Fibroblast of skin of left quadriceps (primary cell): ENCODE results near the gene NHERF1.

Experiments
- DNase-seq, 2 experiments: peaks; one replicate each; pipeline ENCODE4 v3.0.0-alpha.2; 2013; ENCODE audit warnings: low read depth in 2 of 2

Gene NHERF1

DNA sequence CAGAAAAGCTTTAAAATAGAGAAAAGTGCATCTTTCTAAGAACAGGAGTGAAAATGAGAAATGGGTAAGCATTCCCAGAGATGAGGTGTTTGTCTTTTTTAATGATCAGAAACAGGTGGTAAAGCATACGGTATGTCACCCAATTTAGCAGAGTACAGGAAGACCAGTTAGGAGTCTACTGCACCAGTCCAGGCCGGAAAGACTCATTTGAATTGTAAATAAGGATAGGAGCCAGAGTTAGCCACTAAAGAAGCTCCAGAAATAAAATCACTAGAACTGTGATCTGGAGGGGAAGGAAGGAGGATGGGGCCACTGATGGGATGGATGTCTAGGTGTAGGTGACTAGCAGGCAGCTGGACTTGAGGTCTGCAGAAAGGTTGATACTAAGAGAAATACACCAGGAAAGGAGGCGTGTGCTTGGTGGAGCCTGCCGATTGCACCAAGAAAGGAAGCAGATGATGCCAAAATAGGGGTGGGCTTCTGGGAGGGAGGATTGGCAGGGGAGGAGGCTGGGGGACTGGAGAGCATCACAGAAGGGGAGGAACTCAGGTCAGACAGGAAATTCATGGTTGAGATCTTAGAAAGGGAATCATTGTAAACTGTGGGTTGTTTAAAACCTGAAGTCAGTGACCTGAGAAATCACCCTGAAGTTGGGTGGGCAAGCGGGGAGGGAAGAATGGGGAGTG lies 35.8 kb downstream of the NHERF1 start:
- DNase-seq: no peak

DNA sequence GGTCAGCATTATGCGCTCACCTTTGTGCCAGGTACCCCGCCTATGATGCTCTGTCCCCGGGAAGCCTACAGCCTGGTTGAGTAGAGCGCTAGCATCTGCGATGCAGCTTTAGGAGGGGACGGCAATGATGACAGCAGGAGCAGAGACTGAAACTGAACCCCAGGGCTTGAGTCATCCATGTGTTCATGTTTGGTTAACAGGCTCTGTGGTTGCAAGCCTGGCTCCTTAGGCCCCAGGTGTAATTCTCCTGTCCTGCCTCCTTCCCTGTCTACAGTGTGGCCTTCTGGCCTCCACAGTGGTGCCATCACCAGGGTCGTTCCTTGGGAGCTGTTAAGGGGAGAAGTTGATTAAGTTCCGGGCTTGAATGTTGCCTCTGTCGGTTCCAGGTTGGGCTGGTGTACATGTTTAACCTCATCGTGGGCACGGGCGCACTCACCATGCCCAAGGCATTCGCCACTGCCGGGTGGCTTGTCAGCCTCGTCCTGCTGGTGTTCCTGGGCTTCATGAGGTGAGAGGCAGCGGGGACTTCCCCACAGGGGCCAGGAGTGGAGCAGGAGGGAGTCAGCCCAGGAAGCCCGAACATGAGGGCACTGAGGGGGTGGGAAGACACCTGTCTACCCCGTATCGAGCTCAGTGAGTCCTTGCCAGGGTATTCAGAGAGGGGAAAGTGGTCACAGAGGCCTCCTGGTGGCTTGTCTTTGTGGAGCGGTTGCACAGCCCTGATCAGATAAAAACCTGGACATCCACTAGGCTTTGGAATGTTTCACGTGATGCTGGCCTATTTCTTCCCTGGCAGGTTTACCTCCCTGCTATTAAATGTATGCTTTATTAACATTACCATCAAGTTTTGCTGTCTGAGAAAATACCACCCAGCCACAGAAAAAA lies 36.9 kb downstream of the NHERF1 start:
- no peak for DNase-seq

DNA sequence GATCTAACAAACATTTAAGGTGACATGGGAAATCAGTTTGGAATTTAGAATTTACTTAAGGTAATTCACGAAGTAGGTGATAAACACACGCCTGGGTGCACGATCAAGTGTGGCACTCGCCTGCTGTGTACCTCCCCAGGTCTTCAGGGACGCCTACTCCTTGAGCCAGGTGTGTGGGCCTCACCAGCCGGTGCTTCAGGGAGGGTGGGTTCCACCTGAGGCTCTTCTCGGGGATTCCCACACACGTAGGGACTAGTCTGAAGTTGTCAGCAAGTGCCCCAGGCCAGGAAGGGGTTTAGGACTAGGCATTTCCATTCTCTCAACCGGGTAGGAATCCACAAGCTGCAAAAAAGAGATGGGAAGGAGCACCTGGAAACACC lies 37.5 kb downstream of the NHERF1 start:
- DNase-seq: no peak

DNA sequence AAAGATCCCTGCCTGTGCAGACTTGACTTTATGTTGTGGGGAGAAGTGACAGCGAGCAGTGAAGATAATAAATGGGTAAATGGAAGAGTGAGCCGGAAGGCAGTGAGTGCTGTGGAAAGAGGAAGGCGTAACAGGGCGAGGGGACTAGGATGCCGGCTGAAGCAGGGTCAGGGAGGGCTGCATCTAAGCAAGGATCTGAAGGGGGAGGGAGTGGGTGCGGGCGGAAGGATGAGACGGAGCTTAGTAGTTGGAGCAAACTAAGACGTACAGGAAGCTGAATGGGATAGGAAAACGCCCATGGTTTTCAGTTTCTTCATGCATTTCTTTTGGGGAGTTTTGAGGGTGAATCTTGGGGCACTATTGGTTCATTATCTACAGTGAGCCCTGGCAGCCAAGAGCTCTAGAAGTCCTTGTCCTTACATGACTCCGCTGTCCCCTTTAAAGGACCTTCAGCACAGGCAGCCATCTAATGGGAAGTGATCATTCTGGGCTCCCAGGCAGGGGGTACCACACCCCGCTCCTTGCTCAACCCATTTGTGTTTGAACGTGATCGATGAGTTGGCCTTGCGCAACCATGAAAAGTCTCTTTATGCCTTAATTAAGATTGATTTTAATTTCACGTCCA lies 38.1 kb downstream of the NHERF1 start:
- DNase-seq: no peak

DNA sequence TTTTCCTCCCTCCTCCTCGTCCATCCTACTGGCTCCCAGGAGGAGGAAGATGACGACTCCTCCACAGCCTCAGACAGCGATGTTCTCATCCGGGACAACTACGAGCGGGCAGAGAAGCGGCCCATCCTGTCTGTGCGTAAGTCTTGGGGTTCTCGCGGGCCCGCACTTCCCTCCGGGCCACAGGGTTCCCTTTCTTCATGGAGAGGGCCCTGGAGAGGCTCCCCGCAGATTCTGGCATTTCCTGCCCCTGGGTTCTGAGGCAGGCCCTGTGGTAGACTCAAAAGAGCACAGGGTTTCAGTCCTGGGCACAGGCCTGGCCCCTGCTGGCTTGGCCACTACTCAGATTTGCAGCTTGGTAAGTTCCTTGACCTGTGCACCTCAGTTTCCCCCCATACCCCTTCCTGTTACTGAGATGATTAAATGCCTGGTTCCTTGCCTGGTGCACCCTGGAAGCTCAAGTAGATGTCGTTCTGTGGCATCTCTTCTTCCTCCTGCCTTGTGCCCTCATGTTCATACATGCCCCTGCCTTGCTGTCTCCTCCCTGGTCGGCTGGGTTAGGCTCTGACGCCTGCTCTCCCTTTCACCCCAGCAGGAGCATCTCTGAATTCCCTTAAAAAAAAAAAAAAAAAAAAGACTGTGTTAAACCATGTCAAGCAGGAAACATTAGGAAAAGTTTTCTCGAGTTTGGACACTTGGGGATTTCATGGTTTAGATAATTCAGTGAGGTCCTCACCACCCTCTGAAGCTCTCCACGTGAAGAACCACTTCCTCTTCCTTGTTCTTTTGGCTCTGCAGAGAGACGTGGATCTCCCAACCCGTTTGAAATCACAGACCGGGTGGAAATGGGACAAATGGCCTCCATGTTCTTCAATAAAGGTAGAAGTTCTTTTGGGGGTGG lies 42.0 kb downstream of the NHERF1 start:
- no peak for DNase-seq

DNA sequence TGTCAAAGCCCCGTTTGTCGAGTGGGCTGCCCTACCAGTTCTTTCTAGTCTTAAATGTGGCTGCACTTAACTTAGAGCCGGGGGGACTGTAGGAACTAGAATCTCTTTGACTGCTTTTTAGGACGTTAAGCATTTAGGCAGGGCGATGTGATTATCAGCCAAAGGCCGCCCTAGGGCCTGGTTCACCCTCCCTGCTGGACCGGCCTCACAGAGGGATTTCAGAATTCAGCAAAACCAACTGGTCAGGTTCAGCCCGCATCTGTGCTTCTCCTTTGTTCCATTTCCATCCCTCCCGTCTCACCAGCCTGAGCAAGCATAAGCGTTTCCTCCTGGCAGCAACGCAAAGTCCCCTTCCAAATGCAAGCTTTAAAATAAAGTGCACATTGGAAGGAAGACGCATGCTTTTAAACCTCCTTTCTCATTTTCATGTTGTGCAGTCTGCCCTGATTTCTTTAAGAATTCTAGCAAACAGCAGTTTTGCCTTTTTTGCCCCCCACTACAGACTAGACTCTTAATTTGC lies 44.2 kb downstream of the NHERF1 start:
- no peak for DNase-seq

DNA sequence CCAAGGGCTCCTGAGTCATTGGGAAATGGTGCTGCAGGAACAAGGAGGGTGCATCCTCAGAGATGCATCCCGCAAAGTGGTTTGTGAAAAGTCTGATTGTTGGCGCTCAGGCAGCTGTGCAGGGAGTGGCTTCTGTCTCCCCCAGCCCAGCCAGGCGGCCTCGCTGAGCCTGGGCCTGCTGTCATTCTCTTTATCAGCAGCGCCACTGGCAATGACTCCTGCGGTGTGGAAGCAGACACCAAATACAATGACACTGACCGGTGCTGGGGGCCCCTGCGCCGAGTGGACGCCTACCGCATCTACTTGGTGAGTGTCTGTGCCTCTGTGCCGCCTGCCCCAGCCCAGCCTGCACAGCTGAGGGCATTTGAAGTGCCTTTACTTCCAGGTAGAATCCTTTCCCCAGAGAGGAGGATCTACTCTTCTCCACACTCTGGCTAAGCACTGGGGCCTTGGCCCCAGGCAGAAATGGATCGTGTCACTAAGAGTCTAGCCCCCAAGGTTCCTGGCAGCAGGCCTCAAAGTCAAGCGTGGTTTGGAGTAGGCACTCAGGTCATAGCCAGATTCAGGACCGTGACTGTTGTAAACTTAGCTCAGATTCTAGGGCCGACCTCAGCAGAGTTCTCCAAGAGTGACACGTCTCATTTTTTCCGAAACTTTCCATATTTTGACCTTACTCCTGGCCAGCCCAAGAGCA lies 47.0 kb downstream of the NHERF1 start:
- no peak for DNase-seq

DNA sequence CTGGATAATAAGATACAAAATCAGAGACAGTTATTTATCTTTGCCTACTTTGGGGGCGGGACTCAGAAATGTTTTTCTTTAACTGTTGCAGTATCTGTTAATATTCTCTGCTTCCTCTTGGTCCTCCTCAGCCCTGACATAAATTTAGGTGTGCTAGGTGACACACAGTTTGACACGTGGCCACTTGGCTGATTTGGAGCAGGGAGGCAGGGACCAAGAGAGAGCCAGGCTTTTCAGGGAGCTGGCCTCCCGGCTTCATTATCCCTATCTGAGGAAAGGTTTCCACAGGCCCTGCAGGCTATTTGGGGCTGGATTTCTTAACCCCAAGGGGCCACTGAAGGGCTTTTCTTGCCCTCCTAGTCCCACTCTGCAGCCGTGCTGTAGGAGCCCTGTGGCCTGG lies 47.8 kb downstream of the NHERF1 start:
- no peak for DNase-seq

DNA sequence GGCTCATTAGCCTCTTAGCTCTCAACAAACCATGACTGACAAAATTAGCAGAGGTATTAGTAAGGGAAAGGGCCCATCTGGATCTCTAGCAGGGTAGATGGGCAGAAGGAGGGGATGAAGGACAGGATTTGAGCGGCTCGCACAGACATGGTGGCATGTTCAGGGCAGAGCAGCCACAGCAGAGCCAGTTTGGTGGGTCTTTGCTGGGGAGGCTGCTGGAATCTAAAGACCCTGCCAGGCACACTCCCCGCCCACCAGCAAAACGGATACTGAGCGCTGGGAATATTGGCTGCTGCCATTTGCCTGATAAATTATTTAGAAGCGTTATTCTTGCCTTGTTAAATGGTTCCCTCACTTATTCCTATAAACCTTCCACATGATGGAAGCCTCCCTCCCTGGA lies 48.4 kb downstream of the NHERF1 start:
- no peak for DNase-seq

DNA sequence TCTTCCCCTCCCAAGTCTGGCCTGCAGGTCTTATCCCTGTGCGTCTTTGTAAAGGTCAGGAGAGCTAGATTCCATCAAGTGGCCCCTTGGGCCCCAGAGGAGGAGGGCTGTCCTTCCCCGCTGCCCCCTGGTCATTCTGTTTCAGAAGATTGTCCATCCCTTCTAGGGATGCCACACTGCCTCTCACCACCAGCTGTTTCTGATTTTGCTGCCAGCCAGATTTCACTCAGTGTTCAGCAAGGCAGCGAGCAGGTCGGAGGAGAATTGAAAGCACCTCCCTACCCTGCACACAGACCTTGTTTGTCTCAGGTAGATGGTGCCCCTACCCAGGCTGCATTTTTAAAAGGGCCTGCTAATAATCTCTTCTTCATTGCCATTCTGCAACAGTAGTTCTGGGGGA lies 49.4 kb downstream of the NHERF1 start:
- DNase-seq: no peak

DNA sequence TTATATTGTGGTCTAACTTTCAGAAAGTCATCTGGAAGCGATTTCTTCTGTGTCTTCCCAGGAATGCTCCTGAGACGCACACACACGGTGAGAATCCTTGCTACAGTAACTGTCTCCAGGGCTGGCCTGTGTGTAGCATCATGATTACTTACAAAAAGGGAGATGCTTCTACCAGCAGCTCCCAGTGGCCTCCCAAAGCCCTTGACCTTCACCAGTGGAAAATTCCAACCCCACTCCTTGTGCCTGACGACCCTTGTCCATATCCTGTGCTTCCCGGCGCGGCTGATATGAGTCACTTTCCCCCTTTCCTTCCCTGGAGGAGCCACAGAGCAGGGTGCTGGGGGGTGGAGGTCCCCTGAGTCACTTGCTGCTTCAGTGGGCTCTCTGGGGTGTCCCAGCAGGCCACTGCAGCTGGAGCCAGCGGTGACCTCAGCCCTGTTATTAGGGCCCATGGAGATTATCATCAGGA lies 49.8 kb downstream of the NHERF1 start:
- peak; percentile 49 to 51 for DNase-seq

DNA sequence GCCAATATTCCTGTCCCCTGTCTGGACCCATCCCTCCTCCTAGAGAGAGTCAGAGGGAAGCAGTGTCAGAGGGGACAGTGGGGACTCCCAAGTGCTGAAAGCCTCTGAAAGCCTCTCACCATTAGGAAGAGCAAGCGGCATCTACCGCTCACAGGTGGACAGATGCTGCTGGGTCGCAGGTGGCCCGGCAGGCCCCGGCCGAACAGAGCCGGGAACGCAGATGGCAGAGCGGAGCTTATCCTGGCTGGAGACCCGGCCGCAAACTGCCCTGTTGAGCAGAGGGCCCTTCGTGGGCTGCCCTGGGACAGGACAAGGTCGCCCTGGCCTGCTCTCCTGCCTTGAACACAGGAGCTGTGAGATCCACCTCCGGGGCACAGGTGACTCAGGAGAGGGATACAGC lies 50.7 kb downstream of the NHERF1 start:
- DNase-seq: no peak

DNA sequence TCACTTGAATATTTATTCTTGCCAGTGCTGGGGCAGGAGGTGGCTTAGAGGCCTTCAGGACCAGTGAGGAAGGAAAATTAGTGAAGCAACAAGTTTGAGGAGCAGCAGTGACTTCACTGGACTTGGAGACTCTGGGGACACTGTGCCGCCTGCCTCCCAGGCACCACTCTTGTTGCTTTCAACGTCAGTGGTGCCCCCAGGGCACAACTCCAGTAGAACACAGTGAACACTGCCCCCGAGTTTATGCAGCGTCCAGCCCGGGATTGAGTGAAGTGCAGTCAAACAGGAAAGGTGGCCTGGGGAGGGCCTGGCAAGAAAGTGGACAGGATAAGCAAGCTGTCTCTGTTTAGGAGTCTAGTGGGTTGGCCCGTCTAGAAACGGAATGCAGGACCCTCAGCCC lies 52.1 kb downstream of the NHERF1 start:
- DNase-seq: no peak

DNA sequence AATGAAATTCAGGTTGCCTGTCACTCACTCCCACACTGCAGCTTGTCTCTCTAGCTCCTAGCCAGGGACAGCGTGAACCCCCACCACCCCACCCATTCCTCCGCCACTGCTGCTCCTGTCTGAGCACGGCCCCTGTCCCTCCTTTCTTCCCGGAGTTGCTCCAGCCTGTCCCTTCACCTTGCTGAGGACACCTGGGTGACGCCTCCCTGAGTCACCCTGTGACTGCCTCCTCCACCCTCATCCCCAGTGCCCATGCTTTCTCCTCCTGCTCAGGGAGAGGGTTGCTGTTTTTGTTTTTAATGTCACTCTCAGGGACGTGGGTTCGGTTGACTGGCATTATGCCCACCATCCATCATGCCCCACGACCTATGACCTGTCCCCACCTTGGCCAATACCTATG lies 53.5 kb downstream of the NHERF1 start:
- DNase-seq: no peak

DNA sequence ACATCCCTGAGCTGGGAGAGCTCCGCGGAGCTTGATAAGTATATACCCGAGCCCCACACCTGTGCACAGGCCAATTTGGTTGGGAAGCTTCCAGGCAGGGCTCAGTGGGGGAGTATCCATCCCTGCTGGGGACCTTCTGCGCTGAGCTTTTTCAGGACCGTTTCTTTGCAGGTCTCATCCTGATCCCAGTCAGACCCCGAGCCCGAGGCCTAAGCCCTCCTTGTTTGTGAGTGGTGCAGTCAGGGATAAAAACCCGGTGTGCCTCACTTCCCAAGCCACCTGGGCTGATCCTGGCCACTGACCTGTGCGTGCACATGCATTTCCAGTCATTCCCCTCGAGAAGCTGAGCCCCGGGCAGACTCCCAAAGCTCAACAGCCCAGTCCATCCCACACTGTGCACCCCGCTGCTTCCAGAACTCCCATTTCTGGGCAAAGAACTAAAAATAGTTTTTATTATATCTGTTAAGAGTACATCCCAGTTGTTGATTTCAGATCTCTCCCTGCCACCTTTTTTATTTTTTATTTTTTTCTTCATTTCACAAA lies 55.0 kb downstream of the NHERF1 start:
- DNase-seq: no peak

DNA sequence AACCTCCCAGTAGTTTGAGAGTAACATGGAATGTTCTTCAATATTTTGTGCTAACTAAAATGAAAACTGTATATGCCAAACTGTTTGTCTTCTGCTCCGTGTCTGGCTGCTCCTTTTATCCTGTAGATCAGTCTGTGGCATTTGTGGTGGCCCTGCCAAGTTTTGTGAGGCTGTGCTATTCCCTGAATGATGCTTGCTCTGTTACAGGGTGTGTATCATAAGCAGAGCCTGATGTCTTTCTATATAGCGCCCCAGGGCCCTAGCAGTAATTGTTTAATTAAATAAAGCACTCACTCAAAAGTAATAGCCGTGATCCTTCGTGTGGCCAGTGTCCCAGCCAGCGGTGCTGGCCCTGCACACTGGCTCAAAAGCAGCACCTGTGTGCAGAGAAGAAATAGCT lies 55.5 kb downstream of the NHERF1 start:
- DNase-seq: no peak

DNA sequence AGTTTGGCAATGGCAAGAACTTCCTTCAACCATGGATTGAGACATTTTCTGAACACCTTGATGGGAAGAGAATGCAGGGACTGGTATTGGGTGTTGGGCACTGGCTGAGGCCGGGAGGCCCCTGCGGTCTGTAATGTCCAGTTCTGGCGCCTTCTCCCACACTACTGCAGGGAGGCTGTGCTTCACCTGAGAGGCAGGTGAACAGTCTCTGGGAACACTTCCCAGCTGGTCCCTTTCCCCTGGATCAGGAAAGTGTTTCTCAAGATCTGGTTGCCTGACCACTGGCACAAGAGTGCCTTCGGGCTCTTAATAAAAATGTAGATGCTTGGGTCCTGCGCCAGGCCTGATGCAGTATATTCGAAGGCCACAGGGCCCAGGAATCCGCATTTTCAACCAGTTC lies 56.3 kb downstream of the NHERF1 start:
- DNase-seq: no peak

DNA sequence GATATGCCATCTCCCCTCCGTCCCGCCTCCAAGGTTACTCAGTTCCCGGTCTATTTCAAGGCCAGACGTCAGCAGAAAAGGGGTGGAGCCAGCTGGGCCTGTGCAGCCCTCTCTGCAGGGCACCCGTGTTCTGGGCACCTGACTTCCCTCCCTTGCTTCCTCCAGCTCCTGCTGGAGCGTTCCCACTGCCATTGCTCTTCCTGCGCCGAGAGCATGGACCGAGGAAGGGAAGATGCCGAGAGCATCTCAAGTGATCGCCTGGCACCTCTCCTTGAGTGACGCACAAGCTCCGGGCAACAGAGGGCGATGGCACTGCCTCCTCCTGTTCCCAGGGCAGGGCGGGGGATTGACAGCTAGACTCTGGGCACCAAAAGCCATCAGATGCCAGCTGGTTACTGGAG lies 57.2 kb downstream of the NHERF1 start:
- DNase-seq: no peak

DNA sequence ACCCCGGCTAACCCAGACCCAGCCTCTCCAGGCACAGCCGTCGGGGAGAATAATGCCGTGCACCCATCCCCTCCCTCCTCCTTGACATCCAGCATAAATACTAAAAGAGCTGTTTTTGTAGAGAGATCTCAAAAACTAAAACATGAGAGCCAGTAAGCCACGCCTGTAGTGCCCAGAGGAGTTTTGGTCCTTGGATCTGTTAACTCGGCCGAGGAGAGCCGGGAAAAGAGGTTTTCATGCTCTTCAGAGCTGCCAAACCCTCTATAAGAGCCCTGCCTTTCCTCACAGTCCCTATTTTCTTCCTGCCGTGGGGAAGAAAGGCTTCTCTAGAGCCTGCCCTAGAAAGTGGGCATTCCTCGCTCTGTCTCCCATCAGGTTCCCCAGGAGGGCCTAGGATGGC lies 57.9 kb downstream of the NHERF1 start:
- no peak for DNase-seq

DNA sequence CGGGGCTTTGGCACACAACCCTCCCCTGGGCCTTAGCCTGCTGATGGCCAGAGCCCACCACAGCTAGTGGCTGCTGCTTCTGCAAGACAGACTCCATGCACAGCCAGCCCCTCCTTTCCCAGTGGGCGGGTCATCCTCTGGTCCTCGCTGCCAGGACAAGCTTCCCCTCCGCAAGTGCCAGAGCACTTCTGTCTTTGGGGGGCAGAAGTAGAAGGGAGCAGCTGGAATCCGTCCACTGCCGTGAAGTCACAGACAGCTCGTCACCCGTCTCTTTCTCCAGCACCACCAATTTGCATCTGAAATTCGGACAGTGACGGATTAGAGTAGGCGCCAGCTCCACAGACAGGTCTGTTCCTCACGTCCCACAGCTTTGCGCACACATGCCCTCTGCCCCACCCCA lies 59.0 kb downstream of the NHERF1 start:
- no peak for DNase-seq

DNA sequence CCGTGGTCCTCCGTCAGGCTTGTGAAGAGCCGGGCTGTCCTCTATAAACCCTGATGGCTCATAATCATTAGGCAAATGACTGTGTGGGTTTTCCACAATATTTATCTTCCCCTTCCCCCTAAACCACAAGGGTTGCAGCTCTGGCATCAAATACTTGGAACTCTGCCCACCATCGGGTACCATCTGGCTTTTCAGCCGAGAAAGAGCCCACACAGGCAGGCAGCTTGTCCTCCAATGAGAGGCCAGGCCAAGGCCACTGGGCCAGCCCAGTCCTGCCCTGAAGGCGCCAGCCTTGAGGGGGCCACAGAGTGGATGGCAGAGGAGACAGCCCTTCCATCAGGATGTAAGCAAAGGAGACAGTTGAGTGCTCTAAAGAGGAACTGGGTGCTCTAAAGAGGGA lies 59.5 kb downstream of the NHERF1 start:
- DNase-seq: no peak
